Skeletal muscle cell (primary cell): ENCODE data around the gene NDRG2.

Source experiments
- DNase-seq: peaks from one replicate; pipeline ENCODE4 v3.0.0-alpha.2; 2010; ENCODE audit warnings: low read depth
- H3K4me3 ChIP-seq: 2 replicates; pipeline ENCODE4 v1.5.1; 2011; ENCODE audit warnings: low read depth, mild to moderate bottlenecking, control low read depth, low read length, moderate library complexity

The NDRG2 gene

GRCh38 chr14:21039585-21040369 lies 14.9 kb upstream of the NDRG2 start:
- no peak overlapping the region for H3K4me3 ChIP-seq
- DNase-seq, result no peak

- peak; percentile 54 for DNase-seq
- H3K4me3 ChIP-seq, result no peak overlapping the region
These were observed 13.9 kb upstream of the NDRG2 start for GRCh38 chr14:21038441-21039422.

GRCh38 chr14:21037156-21037555 lies 12.3 kb upstream of the NDRG2 start:
- no peak overlapping the region for H3K4me3 ChIP-seq
- DNase-seq, result no peak

DNA sequence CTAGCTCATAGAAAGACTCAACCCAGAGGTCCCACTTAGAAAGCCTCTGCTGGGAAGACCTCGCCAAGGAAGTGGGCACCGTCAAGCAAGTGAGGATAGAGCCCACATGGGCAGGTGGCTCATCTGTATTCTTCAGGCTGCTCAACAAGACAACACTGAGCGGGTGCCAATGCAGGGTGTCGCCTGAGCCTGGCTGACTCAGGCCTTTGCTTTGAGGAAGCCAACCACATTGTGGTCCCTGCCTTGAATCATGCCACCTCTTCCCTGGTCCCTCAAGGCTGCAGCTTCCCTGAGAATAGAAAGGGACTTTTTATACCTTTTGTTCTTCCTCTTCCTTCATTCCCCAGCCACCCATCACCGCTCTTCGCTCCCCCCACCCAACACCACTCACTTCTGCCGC lies 11.9 kb upstream of the NDRG2 start:
- no peak for DNase-seq

DNA sequence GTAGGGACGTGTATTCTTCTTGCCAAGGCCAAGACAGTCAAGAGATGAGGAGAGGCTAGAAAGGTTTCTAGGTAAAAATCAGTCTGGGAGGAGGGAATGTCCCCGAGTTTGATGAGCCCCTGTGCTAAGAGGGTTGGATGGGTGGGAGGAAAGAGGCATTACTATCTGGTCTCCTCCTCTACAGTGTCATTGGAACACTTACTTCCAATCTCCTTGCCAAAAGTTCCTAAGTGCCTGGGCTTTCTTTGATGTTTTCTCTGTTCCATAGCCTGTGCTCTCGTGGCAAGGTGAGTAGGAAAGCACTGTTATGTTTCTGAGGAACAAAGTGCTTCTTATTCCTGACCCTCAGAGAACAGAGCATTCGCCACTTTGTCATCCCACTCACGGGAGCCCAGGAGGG lies 9.8 kb upstream of the NDRG2 start, which contains the start of gene RNASE13:
Gene RNASE13, minus strand, starts transcription at position 101 of the 400 bp plus-strand sequence. CDS start 519 bp downstream, outside the sequence.
- no peak within 1 kb of the TSS for H3K4me3 ChIP-seq
- DNase-seq, result no peak

More for the DNA sequence above, 11.9 kb upstream of the NDRG2 start:
- no peak overlapping the region for H3K4me3 ChIP-seq

- no peak overlapping the region for H3K4me3 ChIP-seq
- no peak for DNase-seq
These were observed 8.4 kb upstream of the NDRG2 start for GRCh38 chr14:21033133-21033698.

DNA sequence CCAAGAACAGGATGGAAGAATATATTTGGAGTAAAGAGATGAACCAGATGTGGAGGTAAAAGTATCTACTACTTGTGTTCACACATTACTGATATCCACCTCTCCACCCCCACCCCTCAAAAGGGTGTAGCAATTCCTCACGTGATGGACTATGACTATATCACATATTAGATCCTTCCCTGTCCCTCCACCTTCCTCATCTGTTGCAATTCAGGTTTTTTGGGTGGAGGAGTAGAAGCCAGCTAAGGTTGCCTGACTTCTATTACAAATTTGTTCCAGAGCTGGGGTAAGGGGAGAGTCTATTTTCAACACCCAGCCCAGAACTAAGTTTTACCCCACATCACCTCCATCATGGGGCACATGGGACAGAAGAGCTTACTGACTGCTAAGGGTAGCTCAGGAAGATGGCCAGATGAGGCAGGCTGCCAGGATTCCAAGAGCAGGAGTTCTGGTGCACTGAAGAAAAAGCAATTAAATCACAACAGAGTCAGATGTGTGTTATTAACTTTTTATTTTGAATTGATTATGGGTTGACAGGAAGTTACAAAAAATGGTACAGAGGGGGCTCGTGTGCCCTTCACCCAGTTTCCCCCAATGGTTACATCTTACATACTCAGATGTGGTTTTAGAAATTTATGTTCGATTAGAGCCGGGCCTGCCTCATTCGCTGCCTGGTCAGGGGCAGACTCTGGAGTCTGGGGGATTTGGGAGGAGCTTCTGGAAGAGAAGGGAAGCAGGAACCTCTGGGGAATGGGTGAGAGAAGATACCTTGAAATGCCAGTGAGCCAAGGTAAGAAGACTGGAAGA lies 7.7 kb upstream of the NDRG2 start:
- no peak for DNase-seq
- H3K4me3 ChIP-seq, result no peak overlapping the region

- no peak for DNase-seq
- H3K4me3 ChIP-seq, result no peak overlapping the region
These were observed 5.7 kb upstream of the NDRG2 start for GRCh38 chr14:21030531-21030930.

- no peak within 1 kb of the TSS for H3K4me3 ChIP-seq
- DNase-seq, result no peak
These were observed 5.1 kb upstream of the NDRG2 start, which contains the start of gene TPPP2 for GRCh38 chr14:21029917-21030316. Gene TPPP2, plus strand, starts transcription at chr14:21030217. Its CDS starts 365 bp downstream, at chr14:21030582.

DNA sequence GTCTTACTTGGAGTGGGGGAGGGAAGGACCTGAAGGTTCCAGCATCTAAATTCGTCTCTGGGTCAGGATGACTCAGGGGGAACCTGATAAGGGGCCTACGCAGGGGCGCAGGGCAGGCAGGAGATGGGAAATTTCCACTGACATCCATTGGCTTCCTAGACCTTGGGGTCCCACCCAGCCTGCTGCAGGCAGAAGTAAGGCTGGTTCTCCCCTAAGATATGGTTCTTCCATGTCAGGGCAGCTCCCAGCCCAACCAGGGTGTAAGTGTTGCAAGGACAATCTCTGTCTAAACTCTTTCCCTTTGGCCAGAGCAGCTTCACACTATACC lies 2.1 kb upstream of the NDRG2 start:
- no peak for DNase-seq

GRCh38 chr14:21026274-21026987 lies 1.6 kb upstream of the NDRG2 start:
- H3K4me3 ChIP-seq, result no peak overlapping the region
- no peak for DNase-seq

More for the DNA sequence above, 2.1 kb upstream of the NDRG2 start:
- H3K4me3 ChIP-seq, result no peak overlapping the region

- H3K4me3 ChIP-seq, result peak overlapping the region; percentile 51
These were observed 761 bp upstream of the NDRG2 start for GRCh38 chr14:21025371-21026273.

GRCh38 chr14:21023817-21024584 lies 860 bp downstream of the NDRG2 start:
- no peak for DNase-seq
- peak overlapping the region; percentile 51 for H3K4me3 ChIP-seq

More at GRCh38 chr14:21025371-21026273, 761 bp upstream of the NDRG2 start:
- no peak for DNase-seq

- no peak for DNase-seq
- no peak overlapping the region for H3K4me3 ChIP-seq
These were observed 1.7 kb downstream of the NDRG2 start for GRCh38 chr14:21023174-21023573.

- DNase-seq, result no peak
- no peak overlapping the region for H3K4me3 ChIP-seq
These were observed 2.2 kb downstream of the NDRG2 start for GRCh38 chr14:21022686-21023085.

GRCh38 chr14:21020977-21021545 lies 3.8 kb downstream of the NDRG2 start:
- no peak for DNase-seq
- H3K4me3 ChIP-seq, result no peak overlapping the region
